Endothelial cell of umbilical vein (primary cell): ENCODE data around the gene KRTAP17-1.

ENCODE experiments used
- CTCF ChIP-seq, 2 donors: IDR thresholded peaks; 1 replicate in 1 of 2; 2 replicates in 1 of 2; pipeline ENCODE4 v1.5.1; 2011; ENCODE audit warnings: low read length in 2 of 2, mild to moderate bottlenecking in 2 of 2, moderate library complexity in 2 of 2, control low read depth in 1 of 2, inconsistent platforms in 1 of 2, low read depth in 1 of 2; ENCODE audit not compliant: insufficient read depth in 1 of 2; ENCODE audit errors: extremely low read depth in 1 of 2
- GATA2 ChIP-seq: IDR thresholded peaks from 2 replicates; pipeline ENCODE4 v1.7.0; 2011; ENCODE audit warnings: low read depth, mild to moderate bottlenecking, moderate library complexity, mixed read lengths, low read length; ENCODE audit not compliant: insufficient read length, insufficient read depth
- MAX ChIP-seq: IDR thresholded peaks from 2 replicates; pipeline ENCODE4 v1.6.1; 2011; ENCODE audit not compliant: insufficient read depth, insufficient read length
- POLR2AphosphoS5 ChIP-seq: IDR thresholded peaks from 2 replicates; pipeline ENCODE4 v1.6.1; 2012; ENCODE audit warnings: low read depth, mild to moderate bottlenecking, control low read depth, low read length, moderate library complexity; ENCODE audit not compliant: insufficient read depth

GRCh38 chr17:41302981-41303380 lies 12.5 kb downstream of the KRTAP17-1 start:
- TF ChIP-seq MAX (no peak), CTCF (IDR thresholded peaks at IDR 0.05; ENCODE audit: extremely low read depth in 1 of 2, insufficient read depth in 1 of 2, low read depth in 1 of 2, low read length in 2 of 2) (no peak), POLR2AphosphoS5 (no peak), GATA2 (no peak)
